Astrocyte of the cerebellum (primary cell): Measurements from ENCODE around the gene FXYD2.

Experiments used
- DNase-seq: peaks from one replicate; pipeline ENCODE4 v3.0.0-alpha.2; 2011; ENCODE audit warnings: low read depth
- H3K4me3 ChIP-seq: 2 replicates; pipeline ENCODE4 v1.5.1; 2011; ENCODE audit warnings: mild to moderate bottlenecking, low read depth, low read length, moderate library complexity
- in situ Hi-C: cut with HindIII; loops from 2 replicates; pipeline ENCODE4 v1.10.0; 2017; ENCODE audit warnings: low sequenced_read_pairs
- TF ChIP-seq, protein P1 (sequence below): IDR thresholded peaks from 2 replicates; pipeline ENCODE4 v1.5.1; 2012; ENCODE audit warnings: low read length, low read depth, moderate library complexity, mild to moderate bottlenecking; ENCODE audit errors: missing control alignments

Gene FXYD2

DNA sequence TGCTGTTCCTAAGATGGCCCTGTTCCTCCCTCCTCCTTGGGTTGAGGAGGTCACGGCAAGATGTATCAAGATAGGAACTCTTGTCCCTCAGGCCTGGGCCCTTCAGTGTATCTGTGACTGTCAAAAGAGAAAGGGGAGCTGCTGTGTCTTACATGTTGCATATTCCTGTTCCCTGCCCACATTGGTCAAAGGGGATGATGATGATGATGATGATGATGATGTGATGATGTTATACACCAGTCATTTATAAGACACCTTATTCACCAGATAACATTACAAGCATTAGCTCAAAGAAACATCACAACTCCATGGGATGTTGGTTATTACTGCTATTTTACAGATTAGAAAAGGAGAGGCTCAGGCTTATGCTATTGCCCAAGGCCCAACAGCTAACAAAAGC is 38.2 kb upstream of the FXYD2 start:
- TF ChIP-seq, protein P1, sequence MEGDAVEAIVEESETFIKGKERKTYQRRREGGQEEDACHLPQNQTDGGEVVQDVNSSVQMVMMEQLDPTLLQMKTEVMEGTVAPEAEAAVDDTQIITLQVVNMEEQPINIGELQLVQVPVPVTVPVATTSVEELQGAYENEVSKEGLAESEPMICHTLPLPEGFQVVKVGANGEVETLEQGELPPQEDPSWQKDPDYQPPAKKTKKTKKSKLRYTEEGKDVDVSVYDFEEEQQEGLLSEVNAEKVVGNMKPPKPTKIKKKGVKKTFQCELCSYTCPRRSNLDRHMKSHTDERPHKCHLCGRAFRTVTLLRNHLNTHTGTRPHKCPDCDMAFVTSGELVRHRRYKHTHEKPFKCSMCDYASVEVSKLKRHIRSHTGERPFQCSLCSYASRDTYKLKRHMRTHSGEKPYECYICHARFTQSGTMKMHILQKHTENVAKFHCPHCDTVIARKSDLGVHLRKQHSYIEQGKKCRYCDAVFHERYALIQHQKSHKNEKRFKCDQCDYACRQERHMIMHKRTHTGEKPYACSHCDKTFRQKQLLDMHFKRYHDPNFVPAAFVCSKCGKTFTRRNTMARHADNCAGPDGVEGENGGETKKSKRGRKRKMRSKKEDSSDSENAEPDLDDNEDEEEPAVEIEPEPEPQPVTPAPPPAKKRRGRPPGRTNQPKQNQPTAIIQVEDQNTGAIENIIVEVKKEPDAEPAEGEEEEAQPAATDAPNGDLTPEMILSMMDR = no peak
- H3K4me3 ChIP-seq = no peak overlapping the region
- in situ Hi-C loops = loop anchor here (5.0 kb wide), 1 partner anchor 75 kb away; no protein-coding TSS in a partner anchor
- DNase-seq = no peak

DNA sequence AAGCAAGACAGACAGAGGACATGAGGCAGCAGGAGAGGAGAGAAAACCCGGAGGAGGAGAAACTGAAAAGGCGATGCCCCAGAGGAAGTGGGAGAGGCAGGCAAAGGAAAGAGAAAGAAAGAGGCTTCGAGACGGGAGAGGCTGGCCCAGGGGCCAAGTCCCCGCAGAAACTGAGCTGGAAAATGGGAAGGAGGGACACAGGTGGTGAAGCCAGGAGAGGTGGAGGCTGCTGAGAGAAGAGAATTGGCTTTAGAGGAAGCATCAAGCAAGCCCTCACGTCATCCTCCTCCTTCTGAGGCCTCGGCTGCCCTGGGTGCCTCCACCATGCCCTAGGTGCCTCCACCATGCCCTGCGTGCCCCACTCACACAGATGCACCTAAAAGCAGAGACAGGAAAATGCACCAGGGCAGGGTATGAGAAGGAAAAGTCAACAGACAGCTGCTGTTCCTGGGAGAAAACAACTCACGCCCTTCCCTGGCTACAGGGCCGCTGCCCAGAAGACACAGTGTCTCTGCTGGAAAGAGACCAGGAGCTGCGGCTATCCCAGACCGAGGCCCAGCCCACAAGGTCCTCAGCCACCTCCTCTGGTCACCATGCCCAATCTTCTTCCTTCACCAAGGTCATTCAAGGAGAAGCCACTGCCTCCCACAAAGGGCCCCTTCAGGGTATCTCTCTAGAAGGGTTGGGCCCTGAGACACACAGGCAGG is 37.6 kb upstream of the FXYD2 start:
- no peak overlapping the region for H3K4me3 ChIP-seq
- no peak for DNase-seq
- in situ Hi-C loops = loop anchor here (5.0 kb wide), 1 partner anchor 75 kb away; no protein-coding TSS in a partner anchor
- TF ChIP-seq, protein P1 = no peak

DNA sequence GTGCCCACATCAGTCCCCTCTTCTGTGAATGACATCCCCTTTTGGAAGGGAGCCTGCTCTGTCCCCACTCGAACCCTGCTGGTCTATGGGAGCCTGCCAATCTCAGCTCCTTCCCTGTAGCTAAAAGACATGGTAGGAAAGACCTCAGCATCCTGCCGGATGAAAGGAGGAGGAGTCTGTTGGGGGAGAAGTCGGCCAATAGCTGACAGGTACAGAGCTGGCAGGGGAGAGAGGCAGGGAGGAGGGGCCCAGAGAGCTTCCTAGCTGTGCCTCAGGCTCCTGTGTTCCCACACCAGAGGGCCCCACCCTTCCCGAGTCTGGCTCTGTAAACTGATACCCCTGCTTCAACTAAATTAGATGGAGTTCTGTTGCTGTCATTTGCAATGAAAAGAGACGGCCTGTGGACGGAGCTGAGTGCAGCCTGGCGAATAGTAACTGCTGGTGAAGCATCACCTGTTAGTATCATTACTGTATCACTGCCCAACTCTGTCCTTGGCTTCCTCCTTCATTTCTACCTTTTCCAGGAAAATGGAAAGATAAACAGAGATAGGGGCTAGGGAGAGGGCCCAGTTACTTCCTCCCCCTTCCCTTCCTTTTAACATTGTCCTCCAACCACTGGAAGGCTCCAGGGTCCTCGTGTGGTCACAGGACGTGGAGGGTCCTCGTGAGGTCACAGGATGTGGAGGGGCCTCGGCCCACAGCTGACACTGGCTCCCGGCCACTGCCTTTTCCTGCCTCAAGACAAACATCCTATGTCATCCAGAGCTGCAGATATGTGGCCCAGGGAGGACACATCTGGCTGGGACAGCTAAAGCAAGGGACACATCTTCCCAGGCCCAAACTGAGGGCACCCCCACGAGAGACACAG is 36.8 kb upstream of the FXYD2 start:
- H3K4me3 ChIP-seq = no peak overlapping the region
- in situ Hi-C loops = loop anchor here (5.0 kb wide), 1 partner anchor 76 kb away; no protein-coding TSS in a partner anchor
- TF ChIP-seq, protein P1 = no peak
- no peak for DNase-seq

DNA sequence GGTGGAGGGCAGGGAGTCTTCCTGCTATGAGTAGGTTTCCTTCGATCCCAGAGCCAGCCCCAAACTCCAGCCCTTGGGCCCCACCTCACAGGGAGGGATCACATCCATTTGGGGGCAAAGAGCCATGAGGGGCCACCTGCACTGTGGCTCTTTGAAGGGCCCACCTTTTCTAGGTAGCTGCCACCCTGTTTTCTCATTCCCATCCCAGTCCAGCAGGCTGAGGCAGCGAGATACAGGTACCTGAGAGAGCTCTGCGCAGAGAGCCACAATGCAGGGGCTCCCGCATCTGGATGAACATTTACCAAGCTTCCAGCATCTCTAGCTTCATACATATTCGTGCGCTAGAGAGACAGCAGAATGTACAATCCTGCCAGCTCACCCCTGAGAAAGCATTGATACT is 35.6 kb upstream of the FXYD2 start:
- no peak for DNase-seq
- in situ Hi-C loops = loop anchor here (5.0 kb wide), 1 partner anchor 77 kb away; no protein-coding TSS in a partner anchor
- H3K4me3 ChIP-seq = no peak overlapping the region
- TF ChIP-seq, protein P1 = no peak

DNA sequence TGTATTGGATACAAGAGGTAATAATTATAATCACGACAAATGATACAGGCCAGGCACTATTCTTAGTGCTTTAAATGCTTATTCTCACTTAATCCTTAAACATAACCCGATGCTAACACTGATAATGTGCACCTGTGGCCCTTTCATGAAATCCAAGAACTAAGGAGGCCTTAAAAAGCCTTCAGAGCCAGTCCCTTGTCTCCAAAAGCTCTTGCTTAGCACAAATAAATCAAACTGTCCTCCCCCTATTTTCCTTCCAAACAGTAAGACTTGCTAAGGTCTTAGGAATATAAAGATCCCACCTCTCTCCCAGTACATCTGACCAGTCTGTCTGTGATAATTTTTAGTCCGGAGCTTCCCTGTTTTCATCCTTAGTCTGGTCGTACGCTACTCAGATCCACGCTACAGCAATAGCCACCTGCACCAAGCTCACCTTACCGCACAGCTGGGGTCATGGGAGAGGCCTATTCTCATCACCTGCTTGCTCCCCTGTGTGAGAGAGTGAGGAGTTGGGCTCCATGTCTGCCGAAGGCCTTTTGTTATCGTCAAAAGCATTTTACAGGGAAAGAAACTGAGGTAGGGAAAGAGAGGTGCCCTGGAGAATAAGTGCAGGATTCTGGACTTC is 35.1 kb upstream of the FXYD2 start:
- in situ Hi-C loops = loop anchor here (5.0 kb wide), 1 partner anchor 78 kb away; no protein-coding TSS in a partner anchor
- no peak for DNase-seq
- H3K4me3 ChIP-seq = no peak overlapping the region
- TF ChIP-seq, protein P1 = no peak

DNA sequence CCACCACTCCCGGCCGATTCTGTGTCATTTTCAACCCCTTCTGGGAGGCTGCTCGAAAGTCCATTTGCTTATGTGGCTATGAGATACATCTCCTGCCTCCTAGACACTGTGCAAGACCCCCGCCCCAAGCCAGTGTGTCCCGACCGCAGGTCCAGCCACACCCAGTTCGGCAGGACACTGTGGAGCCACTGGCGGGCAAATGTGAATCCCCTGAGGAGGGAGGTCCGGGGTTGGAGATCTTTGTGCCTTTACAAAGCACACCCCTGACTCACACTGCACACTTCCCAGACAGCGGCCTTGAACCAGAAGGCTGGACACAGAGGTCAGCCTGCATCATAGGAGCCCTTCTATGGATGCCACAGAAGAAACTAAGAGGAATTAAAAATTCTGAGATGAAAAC is 34.5 kb upstream of the FXYD2 start:
- TF ChIP-seq, protein P1 = no peak
- in situ Hi-C loops = no loop called here
- no peak for DNase-seq
- no peak overlapping the region for H3K4me3 ChIP-seq
